Measurements from ENCODE around the gene ZNF350.
A peak's percentile ranks its signal among the peaks of the same experiment; 100 is the strongest.
"Not testable (repeated sequence)": the region's sequence is repeated elsewhere in the genome, so short reads cannot be mapped to it uniquely, and the experiment has no call there.

The ZNF350 gene

DNA sequence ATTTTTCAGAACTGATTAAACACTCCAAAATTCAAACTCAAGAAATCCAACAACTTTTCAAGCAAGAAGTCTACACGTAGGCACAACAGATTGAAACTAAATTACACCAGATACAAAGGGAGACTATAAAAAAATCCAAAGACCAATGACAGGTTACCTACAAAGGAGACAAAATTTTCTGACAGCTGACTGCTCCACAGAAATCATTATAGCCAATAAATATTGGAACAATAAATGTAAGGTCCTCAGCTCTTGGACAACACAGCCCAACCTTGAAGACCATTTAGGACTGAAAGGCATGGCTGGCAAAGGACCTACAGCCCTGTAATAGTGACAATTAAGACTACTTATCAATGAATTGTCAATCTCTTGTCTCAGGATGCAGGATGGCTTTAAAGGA lies 15.9 kb downstream of the ZNF350 start:
- no peak for DNase-seq

DNA sequence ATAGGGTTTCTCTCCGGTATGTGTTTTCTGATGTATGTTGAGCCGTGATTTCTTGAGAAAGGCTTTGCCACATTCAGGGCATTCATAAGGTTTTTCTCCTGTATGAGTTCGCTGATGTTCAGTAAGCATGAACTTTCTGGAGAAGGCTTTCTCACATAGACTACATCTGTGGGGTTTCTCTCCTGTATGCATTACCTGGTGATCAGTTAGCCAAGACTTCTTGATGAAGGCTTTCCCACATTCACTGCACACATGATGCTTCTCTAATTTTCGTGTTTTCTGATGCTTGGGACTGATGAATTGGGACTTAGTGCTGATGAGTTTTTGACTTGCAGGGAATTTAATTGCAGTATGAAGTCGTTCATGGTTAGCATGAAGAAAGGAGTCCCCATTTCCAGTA lies 21.1 kb downstream of the ZNF350 start:
- no peak for DNase-seq

DNA sequence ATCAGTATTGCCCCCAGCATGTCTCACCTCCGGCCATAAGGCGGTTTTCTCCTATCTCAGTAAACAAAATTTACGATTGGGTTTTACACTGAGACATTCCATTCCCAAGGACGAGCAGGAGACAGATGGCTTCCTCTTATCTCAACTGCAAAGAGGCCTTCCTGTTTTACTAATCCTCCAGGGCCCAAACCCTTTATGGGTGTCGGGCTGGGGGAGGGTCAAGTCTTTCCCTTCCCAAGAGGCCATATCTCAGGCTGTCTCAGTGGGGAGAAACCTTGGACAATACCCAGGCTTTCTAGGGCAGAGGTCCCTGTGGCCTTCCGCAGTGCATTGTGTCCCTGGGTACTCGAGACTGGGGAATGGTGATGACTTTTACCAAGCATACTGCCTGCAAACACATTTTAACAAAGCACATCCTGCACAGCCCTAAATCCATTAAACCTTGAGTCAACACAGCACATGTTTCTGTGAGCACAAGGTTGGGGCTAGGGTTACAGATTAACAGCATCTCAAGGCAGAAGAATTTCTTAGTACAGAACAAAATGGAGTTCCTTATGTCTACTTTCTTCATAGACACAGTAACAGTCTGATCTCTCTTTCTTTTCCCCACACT lies 25.9 kb downstream of the ZNF350 start:
- not testable (repeated sequence) for DNase-seq

DNA sequence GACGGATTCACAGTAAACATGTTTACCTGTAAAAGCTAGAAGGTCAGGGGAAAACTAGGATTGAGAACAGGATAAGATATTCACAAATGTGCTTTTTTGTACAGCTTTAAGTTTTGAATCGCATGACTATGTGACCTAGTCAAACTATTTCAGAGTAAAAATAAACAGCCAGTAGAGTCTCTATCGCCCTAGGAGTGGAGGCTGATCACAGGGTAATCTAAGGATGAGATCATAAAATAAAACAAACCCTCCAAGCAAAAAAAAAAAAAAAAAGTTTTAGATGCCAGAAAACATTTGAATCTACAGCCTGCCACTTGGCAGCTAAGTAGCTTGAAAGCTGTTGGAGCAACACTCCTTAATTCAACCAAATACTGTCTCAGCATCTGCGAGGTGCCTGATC lies 26.8 kb downstream of the ZNF350 start:
- DNase-seq = no peak

DNA sequence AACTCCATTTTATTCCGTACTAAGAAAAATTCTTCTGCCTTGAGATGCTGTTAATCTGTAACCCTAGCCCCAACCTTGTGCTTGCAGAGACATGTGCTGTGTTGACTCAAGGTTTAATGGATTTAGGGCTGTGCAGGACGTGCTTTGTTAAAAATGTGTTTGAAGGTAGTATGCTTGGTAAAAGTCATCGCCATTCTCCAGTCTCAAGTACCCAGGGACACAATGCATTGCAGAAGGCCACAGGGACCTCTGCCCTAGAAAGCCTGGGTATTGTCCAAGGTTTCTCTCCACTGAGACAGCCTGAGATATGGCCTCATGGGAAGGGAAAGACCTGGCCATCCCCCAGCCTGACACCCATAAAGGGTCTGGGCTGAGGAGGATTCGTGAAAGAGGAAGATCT lies 28.8 kb downstream of the ZNF350 start:
- DNase-seq = not testable (repeated sequence)

DNA sequence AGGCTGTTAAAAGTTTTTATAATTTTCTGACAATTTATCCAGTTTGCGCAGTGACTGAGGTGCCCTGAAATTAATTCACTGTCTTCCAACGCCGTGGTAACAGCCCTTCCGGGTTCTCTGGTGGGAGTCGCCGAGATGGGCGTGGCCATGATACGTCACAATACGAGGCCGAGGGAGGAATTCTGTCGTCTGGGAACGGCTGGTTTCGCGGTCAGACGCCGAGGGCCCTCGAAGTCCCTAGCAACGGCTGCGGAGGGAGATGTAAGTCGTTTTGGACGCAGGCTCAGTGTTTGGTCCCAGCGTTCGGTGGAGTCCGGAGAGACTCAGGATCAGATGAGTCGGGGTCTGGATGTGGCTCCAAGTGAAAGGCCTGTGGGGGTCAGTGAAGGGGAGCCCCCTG lies 37.7 kb downstream of the ZNF350 start:
- DNase-seq = no peak

DNA sequence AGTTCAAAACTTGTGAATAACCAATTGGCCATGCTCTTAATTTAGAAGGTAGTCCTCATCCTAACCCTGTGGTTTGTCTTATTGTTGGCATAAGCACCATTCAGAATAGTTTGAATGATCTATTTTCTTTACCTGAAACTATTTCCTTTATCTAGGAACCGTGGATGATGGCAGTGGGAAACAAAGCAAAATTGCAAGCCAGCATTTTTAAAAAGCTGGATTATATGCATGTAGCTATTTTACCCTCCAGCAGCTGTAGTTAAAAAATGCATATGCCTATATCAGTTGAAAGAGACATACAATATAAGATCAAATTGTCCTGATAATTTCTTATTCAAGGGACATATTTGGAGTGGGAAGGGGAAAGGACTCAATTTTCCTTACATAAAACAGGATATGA lies 40.0 kb downstream of the ZNF350 start:
- no peak for DNase-seq

DNA sequence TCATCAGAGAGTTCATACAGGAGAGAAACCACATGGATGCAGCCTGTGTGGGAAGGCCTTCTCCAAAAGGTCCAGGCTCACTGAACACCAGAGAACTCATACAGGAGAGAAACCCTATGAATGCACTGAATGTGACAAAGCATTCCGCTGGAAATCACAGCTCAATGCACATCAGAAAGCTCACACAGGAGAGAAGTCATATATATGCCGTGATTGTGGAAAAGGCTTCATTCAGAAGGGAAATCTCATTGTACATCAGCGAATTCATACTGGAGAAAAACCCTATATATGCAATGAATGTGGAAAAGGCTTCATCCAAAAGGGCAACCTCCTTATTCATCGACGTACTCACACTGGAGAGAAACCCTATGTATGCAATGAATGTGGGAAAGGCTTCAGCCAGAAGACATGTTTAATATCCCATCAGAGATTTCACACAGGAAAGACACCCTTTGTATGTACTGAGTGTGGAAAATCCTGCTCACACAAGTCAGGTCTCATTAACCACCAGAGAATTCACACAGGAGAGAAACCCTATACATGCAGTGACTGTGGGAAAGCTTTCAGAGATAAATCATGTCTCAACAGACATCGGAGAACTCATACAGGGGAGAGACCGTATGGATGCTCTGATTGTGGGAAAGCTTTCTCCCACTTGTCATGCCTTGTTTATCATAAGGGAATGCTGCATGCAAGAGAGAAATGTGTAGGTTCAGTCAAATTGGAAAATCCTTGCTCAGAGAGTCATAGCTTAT lies 41.7 kb downstream of the ZNF350 start:
- DNase-seq = no peak

DNA sequence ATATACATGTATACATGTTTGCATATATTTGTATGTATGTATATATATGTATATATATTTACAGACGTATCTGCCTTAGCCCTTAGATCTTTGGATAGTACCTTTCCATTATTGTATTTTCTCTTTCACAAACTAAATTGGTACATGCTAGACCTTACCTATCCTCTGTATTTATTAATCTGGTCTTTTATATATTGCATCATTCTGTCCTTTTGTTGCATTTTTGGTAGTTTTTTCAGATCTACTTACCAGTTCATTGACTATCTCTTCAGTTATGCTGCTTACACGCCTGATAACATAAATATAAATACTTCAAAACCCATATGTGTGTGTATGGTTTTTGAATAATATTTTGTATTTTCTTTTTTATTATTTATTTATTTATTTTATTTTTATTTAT lies 47.7 kb downstream of the ZNF350 start:
- no peak for DNase-seq

DNA sequence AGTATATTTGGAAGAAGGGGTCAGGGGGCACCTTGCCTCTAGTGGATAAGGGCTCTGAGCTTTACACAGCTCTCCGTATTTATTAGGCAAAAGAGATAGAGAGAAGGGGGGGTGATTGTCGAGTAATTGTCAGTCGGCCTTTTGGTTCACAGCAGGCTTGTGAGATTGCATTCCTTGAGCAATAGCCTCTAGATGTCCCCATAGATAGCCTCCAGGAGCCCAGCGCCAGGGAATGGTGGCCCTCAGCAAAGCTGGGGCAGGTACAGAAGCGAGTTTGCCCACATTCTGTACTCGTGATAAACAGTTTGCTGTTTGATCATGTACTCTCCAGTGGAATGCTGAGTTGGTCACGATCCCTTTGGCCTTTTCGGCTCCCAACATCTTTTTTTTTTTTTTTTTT lies 54.7 kb downstream of the ZNF350 start:
- DNase-seq = no peak

DNA sequence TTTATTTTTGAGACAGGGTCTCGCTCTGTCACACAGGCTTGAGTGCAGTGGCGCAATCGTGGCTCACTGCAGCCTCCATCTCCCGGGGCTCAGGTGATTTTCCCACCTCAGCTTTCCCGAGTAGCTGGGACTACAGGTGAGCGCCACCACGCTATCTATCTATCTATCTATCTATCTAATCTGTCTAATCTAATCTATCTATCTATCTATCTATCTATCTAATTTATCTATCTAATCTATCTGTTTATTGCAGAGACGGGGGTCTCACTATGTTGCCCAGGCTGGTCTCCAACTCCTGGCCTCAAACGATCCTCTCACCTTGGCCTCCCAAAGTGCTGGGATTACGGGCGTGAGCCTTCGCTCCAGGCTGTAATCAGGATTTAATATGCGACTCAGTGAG lies 58.8 kb downstream of the ZNF350 start:
- no peak for DNase-seq

DNA sequence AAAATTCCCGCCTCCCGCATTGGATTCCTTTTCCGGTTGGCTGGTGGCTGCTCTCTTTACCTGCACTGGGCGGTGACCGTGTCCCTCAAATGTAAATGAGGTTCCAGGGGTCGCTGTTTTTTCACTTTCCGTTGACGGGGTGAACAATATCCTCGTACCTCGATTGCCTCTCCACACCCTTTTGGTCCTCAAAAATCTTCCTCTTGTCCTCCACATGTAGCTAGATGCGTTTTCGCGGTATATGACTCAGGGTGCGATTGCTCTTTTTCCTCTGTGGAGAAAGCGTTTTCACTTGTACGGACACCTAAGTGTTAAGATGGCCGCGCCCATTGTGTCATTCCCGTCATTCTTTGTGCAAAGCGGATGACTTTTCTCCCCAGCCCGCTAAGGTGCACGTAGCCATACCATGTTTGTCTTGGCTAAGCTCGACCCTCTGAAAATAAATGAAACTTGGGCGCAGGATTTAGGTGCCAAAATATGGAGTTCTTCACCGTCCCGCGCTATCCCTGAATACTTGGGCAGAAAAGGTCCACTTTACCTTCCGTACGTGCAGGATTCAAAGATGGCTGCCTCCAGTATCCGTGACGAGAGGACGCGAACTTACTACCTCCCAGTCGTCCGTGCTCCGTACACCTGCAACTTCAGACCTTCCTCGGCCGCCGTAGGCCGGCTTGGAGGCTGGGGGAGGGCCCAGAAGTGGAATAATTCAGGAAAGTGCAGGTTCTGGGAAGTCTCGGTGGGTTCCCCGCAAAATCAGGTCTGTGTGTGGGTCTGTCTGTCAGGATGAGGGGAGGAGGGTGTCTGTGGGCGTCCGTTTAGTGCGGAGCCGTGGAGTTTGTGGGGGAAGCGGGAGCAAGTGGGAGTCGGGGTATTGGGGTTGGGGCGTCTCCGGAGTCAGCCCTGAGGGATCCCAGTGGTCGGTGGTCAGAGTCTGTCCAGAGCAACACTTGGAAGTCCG lies 59.6 kb downstream of the ZNF350 start, which contains the start of gene ZNF613:
TSS of gene ZNF613 (plus strand) at position 689 of the 958 bp plus-strand sequence. CDS start 8,749 bp downstream, outside the sequence.
- peak; percentile 73 for DNase-seq

DNA sequence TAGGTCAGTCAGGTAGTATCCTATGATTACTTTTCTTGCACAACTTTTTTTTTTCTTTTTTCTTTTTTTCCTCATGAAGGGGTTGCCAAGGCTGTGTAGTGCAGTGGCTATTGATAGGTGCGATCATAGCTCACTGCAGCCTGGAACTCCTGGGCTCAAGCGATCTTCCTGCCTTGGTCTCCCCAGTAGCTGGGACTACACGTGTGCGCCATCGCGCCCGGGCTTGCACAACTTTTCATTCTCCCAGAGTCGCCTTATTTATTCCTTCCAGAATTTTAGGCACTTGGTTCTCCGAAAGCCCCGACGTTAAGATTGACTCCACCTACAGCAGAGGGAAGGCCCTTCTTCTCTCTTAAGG lies 60.2 kb downstream of the ZNF350 start:
- no peak for DNase-seq

DNA sequence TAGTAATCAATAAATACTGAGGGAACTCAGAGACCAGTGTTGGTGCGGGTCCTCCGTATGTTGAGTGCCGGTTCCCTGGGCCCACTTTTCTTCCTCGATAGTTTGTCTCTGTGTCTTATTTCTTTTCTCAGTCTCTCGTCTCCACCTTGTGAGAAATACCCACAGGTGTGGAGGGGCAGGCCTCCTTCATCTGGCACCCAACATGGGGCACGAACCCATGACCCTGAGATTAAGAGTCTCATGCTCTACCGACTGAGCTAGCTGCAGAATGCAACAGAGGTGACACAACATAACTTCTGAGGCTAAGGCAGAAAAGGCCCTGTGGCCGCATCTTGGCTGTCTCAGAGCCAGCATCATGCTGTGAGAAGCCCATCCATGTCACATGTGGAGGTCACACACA lies 64.7 kb downstream of the ZNF350 start:
- no peak for DNase-seq

DNA sequence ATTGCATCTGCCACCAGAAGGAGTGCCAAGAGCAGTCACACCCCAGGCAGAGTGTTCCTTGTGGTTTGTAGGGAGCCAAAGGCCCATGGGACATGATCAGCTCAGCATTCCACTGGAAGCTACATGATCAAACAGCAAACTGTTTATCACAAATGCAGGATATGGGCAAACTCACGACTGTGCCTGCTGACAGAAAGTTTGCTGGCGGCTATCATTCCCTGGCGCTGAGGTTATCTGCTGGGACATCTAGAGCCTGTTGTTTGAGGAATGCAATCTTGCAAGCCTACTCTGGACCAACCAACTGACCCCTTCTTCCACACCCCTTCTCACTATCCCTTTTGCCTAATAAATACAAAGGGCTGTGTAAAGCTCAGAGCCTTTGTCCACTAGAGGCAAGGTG lies 67.0 kb downstream of the ZNF350 start:
- no peak for DNase-seq

DNA sequence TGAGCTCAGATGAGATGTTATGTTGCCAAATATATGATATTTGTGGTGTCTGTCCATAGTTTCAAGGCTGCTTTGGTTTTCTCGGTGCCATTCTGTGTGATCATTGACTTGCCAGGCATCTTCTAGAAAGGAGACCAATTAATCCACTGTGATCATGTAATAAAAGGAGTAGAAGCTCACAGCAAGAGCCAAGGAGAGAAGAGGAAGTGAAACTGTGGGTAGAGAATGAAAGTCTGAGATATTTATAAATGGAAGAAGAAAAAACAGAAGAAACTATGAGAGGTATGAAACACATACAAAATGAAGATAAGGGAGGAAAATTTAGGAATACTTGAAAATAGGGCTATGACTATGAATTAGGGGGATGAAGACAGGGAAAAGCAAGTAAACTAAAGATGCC lies 70.5 kb downstream of the ZNF350 start:
- no peak for DNase-seq

DNA sequence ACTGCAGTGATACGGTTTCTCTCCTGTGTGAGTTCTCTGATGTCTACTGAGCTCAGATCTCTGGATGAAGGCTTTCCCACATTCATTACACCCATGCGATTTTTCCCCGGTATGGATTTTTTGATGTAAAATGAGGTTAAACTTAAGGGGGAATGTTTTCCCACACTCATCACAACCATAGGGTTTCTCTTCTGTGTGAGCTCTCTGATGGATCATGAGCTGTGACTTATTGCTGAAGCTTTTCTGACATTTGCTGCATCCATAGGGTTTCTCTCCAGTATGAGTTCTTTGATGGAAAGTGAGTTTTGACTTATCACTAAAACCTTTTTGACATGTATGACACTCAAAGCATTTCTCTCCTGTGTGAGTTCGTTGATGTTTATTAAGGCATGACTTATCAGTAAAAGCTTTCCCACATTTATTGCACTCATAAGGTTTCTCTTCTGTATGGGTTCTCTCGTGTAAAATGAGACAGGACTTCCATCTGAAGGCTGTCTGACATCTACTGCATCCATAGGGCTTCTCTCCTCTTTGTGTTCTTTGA lies 71.2 kb downstream of the ZNF350 start:
- no peak for DNase-seq
